H9 (cell line): Measurements from ENCODE around the gene BAG5. TPM values are rescaled to one million over a fixed set of nuclear protein-coding genes. Genes with fewer than 3 reads are reported as not detected.
A peak's percentile ranks its signal among the peaks of the same experiment; 100 is the strongest.

Experiments used
- DNase-seq: peaks from one replicate; pipeline ENCODE4 v3.0.0-alpha.2; 2017
- H2AFZ ChIP-seq: one replicate; pipeline ENCODE4 v1.6.1; 2013; ENCODE audit warnings: mild to moderate bottlenecking, low read length, control low read depth, moderate library complexity
- H2AK5ac ChIP-seq: 2 replicates; pipeline ENCODE4 v1.6.1; 2013; ENCODE audit warnings: low read length, control low read depth, mixed read lengths; ENCODE audit not compliant: insufficient read length
- H2BK120ac ChIP-seq: one replicate; pipeline ENCODE4 v1.6.1; 2013; ENCODE audit warnings: low read depth, mild to moderate bottlenecking, low read length, control low read depth, inconsistent platforms; ENCODE audit not compliant: poor library complexity, severe bottlenecking
- H2BK12ac ChIP-seq: 2 replicates; pipeline ENCODE4 v1.6.1; 2013; ENCODE audit warnings: low read length, control low read depth, mixed read lengths, low read depth; ENCODE audit not compliant: insufficient read length
- H2BK15ac ChIP-seq: 2 replicates; pipeline ENCODE4 v1.6.1; 2013; ENCODE audit warnings: low read depth, low read length, control low read depth
- H2BK20ac ChIP-seq: one replicate; pipeline ENCODE4 v1.6.1; 2013; ENCODE audit warnings: low read depth, mild to moderate bottlenecking, low read length, control low read depth, inconsistent platforms; ENCODE audit not compliant: poor library complexity, severe bottlenecking
- H2BK5ac ChIP-seq: 2 replicates; pipeline ENCODE4 v1.6.1; 2013; ENCODE audit warnings: low read length, control low read depth, mixed read lengths; ENCODE audit not compliant: insufficient read length
- H3K14ac ChIP-seq: 2 replicates; pipeline ENCODE4 v1.6.1; 2013; ENCODE audit warnings: low read length, control low read depth; ENCODE audit not compliant: insufficient read depth
- H3K18ac ChIP-seq: 2 replicates; pipeline ENCODE4 v1.6.1; 2013; ENCODE audit warnings: low read depth, mild to moderate bottlenecking, mixed read lengths, low read length, control low read depth; ENCODE audit not compliant: insufficient read length
- H3K23ac ChIP-seq: 2 replicates; pipeline ENCODE4 v1.6.1; 2013; ENCODE audit warnings: low read length, control low read depth, mixed read lengths, low read depth; ENCODE audit not compliant: insufficient read length
- H3K23me2 ChIP-seq: 2 replicates; pipeline ENCODE4 v1.6.1; 2013; ENCODE audit warnings: low read depth, mild to moderate bottlenecking, mixed read lengths, low read length, control low read depth; ENCODE audit not compliant: insufficient read length, poor library complexity, severe bottlenecking
- H3K27ac ChIP-seq: 2 replicates; pipeline ENCODE4 v1.5.1; 2013; ENCODE audit warnings: low read length, control low read depth, mixed read lengths, low read depth; ENCODE audit not compliant: insufficient read length
- H3K27me3 ChIP-seq: 2 replicates; pipeline ENCODE4 v1.6.1; 2013; ENCODE audit warnings: low read length, control low read depth, inconsistent platforms; ENCODE audit not compliant: insufficient read depth
- H3K4ac ChIP-seq: 2 replicates; pipeline ENCODE4 v1.6.1; 2013; ENCODE audit warnings: low read depth, mild to moderate bottlenecking, control low read depth, inconsistent platforms, low read length, moderate library complexity
- H3K4me1 ChIP-seq: 2 replicates; pipeline ENCODE4 v1.6.1; 2013; ENCODE audit warnings: low read length, control low read depth, inconsistent platforms; ENCODE audit not compliant: insufficient read depth
- H3K4me2 ChIP-seq: 2 replicates; pipeline ENCODE4 v1.6.1; 2013; ENCODE audit warnings: low read length, control low read depth, mixed read lengths; ENCODE audit not compliant: insufficient read length, insufficient read depth
- H3K56ac ChIP-seq: 2 replicates; pipeline ENCODE4 v1.6.1; 2013; ENCODE audit warnings: low read depth, mild to moderate bottlenecking, mixed read lengths, low read length, control low read depth; ENCODE audit not compliant: insufficient read length
- H3K79me1 ChIP-seq: 2 replicates; pipeline ENCODE4 v1.6.1; 2013; ENCODE audit warnings: low read depth, mild to moderate bottlenecking, moderate library complexity, low read length, control low read depth, inconsistent platforms; ENCODE audit not compliant: insufficient read depth, poor library complexity, severe bottlenecking
- H3K79me2 ChIP-seq: 2 replicates; pipeline ENCODE4 v1.6.1; 2013; ENCODE audit warnings: low read length, control low read depth, inconsistent platforms; ENCODE audit not compliant: insufficient read depth
- H3K9ac ChIP-seq: 2 replicates; pipeline ENCODE4 v1.6.1; 2013; ENCODE audit warnings: low read length, control low read depth, mixed read lengths; ENCODE audit not compliant: insufficient read length; ENCODE audit errors: extremely low read depth
- H3K9me3 ChIP-seq: one replicate; pipeline ENCODE4 v1.6.1; 2013; ENCODE audit warnings: low read depth, low read length, inconsistent platforms; ENCODE audit not compliant: control insufficient read depth
- H3T11ph ChIP-seq: one replicate; pipeline ENCODE4 v1.6.1; 2013; ENCODE audit warnings: mild to moderate bottlenecking, low read length, control low read depth, inconsistent platforms
- H4K20me1 ChIP-seq: one replicate; pipeline ENCODE4 v1.6.1; 2013; ENCODE audit not compliant: control insufficient read depth, insufficient read length, insufficient read depth
- H4K5ac ChIP-seq: 2 replicates; pipeline ENCODE4 v1.6.1; 2013; ENCODE audit warnings: low read depth, mild to moderate bottlenecking, mixed read lengths, low read length, control low read depth; ENCODE audit not compliant: insufficient read length
- H4K8ac ChIP-seq: replicated peaks from 2 replicates; pipeline ENCODE4 v1.6.1; 2013; ENCODE audit warnings: low read length, control low read depth, mixed read lengths, low read depth; ENCODE audit not compliant: insufficient read length
- H4K91ac ChIP-seq: 2 replicates; pipeline ENCODE4 v1.6.1; 2013; ENCODE audit warnings: low read depth, mild to moderate bottlenecking, moderate library complexity, mixed read lengths, low read length, control low read depth; ENCODE audit not compliant: insufficient read length
- H3K27ac Mint-ChIP-seq, 3 experiments: 2 replicates in 2 of 3; 3 replicates in 1 of 3; pipeline ENCODE4 v1.8.0; 2020 to 2021; ENCODE audit warnings: mixed read lengths in 3 of 3, mild to moderate bottlenecking in 1 of 3, moderate library complexity in 1 of 3
- H3K27me3 Mint-ChIP-seq: 2 replicates; pipeline ENCODE4 v1.8.0; 2021; ENCODE audit warnings: low read depth, mild to moderate bottlenecking, moderate library complexity, mixed read lengths
- H3K36me3 Mint-ChIP-seq, 3 experiments: 2 replicates in 2 of 3; 3 replicates in 1 of 3; pipeline ENCODE4 v1.8.0; 2020 to 2021; ENCODE audit warnings: low read depth in 3 of 3, mixed read lengths in 3 of 3; ENCODE audit not compliant: insufficient read depth in 1 of 3
- H3K4me1 Mint-ChIP-seq, 2 experiments: 2 replicates each; pipeline ENCODE4 v1.8.0; 2020; ENCODE audit warnings: mixed read lengths in 2 of 2
- H3K4me3 Mint-ChIP-seq, 2 experiments: 2 replicates in 1 of 2; 3 replicates in 1 of 2; pipeline ENCODE4 v1.8.0; 2020 to 2021; ENCODE audit warnings: mild to moderate bottlenecking in 2 of 2, mixed read lengths in 2 of 2, moderate library complexity in 1 of 2
- H3K9me3 Mint-ChIP-seq, 2 experiments: 2 replicates in 1 of 2; 3 replicates in 1 of 2; pipeline ENCODE4 v1.8.0; 2020; ENCODE audit warnings: mild to moderate bottlenecking in 2 of 2, mixed read lengths in 2 of 2, moderate library complexity in 1 of 2
- WGBS: extraction: QIAGEN DNeasy Blood & Tissue Kit; methylation state at CpG from one replicate; pipeline ENCODE4 v1.1.7; 2013; ENCODE audit warnings: missing lambda C conversion rate, low lambda C conversion rate, mixed read lengths; ENCODE audit not compliant: insufficient read length; ENCODE audit errors: extremely low coverage; 5-methylcytosine and 5-hydroxymethylcytosine counted together
- total RNA-seq: library from RNA; stranded (reverse); gene quantifications from 2 replicates; pipeline ENCODE4 v1.2.1, GENCODE V29; 2021
- TF ChIP-seq, protein P1 (sequence below): fragments of 200-600 bp; sonication (generic); conservative IDR thresholded peaks from 3 replicates; pipeline ENCODE4 v1.8.0; 2021; ENCODE audit warnings: antibody characterized with exemption, mild to moderate bottlenecking

BAG5 gene
- total RNA-seq, 1 experiment from 2014 or later: 38.0 TPM

- peaks cover 17 to 36% of the 10 kb centered on the region in 2 experiments for H3K4me1 Mint-ChIP-seq
- Histone ChIP-seq H2BK20ac (no peak overlapping the region), H3K9me3 (no peaks in the 10 kb centered on the region), H3K23me2 (peaks cover 12% of the 10 kb centered on the region), H3K79me2 (no peaks in the 10 kb centered on the region), H2BK12ac (no peak overlapping the region), H4K91ac (no peak overlapping the region), H4K20me1 (peaks cover 3% of the 10 kb centered on the region), H3K4me2 (no peak overlapping the region), H3K9ac (no peak overlapping the region), H3T11ph (no peak overlapping the region), H3K4ac (no peak overlapping the region), H3K56ac (no peak overlapping the region), H3K18ac (no peak overlapping the region), H3K23ac (no peak overlapping the region), H3K4me1 (no peaks in the 10 kb centered on the region), H2BK120ac (no peak overlapping the region), H3K27ac (no peak overlapping the region), H3K79me1 (no peaks in the 10 kb centered on the region), H2BK15ac (no peak overlapping the region), H2AK5ac (no peak overlapping the region), H2BK5ac (no peak overlapping the region), H3K27me3 (peaks cover 7% of the 10 kb centered on the region; the same call in 1 of the 2 replicates), H3K14ac (no peak overlapping the region), H4K8ac (no peak overlapping the region), H4K5ac (no peak overlapping the region), H2AFZ (no peak overlapping the region)
- H3K4me3 Mint-ChIP-seq: peak overlapping the region; percentile 42 to 68
- H3K27ac Mint-ChIP-seq: peak overlapping the region in 2 of 3 experiments; percentile 44 to 91; a peak in 4 of 7 replicates
- TF ChIP-seq, protein P1, sequence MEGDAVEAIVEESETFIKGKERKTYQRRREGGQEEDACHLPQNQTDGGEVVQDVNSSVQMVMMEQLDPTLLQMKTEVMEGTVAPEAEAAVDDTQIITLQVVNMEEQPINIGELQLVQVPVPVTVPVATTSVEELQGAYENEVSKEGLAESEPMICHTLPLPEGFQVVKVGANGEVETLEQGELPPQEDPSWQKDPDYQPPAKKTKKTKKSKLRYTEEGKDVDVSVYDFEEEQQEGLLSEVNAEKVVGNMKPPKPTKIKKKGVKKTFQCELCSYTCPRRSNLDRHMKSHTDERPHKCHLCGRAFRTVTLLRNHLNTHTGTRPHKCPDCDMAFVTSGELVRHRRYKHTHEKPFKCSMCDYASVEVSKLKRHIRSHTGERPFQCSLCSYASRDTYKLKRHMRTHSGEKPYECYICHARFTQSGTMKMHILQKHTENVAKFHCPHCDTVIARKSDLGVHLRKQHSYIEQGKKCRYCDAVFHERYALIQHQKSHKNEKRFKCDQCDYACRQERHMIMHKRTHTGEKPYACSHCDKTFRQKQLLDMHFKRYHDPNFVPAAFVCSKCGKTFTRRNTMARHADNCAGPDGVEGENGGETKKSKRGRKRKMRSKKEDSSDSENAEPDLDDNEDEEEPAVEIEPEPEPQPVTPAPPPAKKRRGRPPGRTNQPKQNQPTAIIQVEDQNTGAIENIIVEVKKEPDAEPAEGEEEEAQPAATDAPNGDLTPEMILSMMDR: no peak
- no peak for DNase-seq
- H3K27me3 Mint-ChIP-seq: peaks cover 11% of the 10 kb centered on the region
- no CpG with 5 or more reads among the region's 13 CpGs for WGBS
- H3K9me3 Mint-ChIP-seq: peaks cover 4 to 5% of the 10 kb centered on the region in 2 experiments; a peak in 3 of 5 replicates
- H3K36me3 Mint-ChIP-seq: peaks cover 10 to 15% (median 13%) of the 10 kb centered on the region in 3 experiments
Observed at GRCh38 chr14:103519043-103519836, 43.2 kb downstream of the BAG5 start.
